ENCODE results near the gene ATP6V0E2.

Gene ATP6V0E2

GRCh38 chr7:149873074-149873969, at the start of gene ATP6V0E2:
Gene ATP6V0E2, plus strand, starts transcription at chr7:149873969. Its CDS starts 97 bp downstream, at chr7:149874066.
- peak; percentile 95 for DNase-seq (ENCODE audit: low read depth)
- peak within 1 kb of the TSS; percentile 79 for H3K4me3 ChIP-seq (ENCODE audit: low read depth, low read length)
- no peak for TF ChIP-seq CTCF (conservative IDR thresholded peaks at IDR 0.05; ENCODE audit: low read depth, low read length)

GRCh38 chr7:149824301-149824741, 49.4 kb upstream of the ATP6V0E2 start:
- no peak overlapping the region for H3K4me3 ChIP-seq (ENCODE audit: low read depth, low read length)
- TF ChIP-seq CTCF (conservative IDR thresholded peaks at IDR 0.05; ENCODE audit: low read depth, low read length): no peak
- DNase-seq (ENCODE audit: low read depth): no peak

- DNase-seq (ENCODE audit: low read depth): no peak
- no peak overlapping the region for H3K4me3 ChIP-seq (ENCODE audit: low read depth, low read length)
- no peak for TF ChIP-seq CTCF (conservative IDR thresholded peaks at IDR 0.05; ENCODE audit: low read depth, low read length)
Measured at GRCh38 chr7:149824748-149825566, 48.8 kb upstream of the ATP6V0E2 start.

- DNase-seq (ENCODE audit: low read depth): no peak
- no peak for TF ChIP-seq CTCF (conservative IDR thresholded peaks at IDR 0.05; ENCODE audit: low read depth, low read length)
- no peak overlapping the region for H3K4me3 ChIP-seq (ENCODE audit: low read depth, low read length)
Measured at GRCh38 chr7:149825567-149826343, 48.0 kb upstream of the ATP6V0E2 start.

GRCh38 chr7:149826344-149827088, 47.3 kb upstream of the ATP6V0E2 start:
- no peak overlapping the region for H3K4me3 ChIP-seq (ENCODE audit: low read depth, low read length)
- DNase-seq (ENCODE audit: low read depth): no peak
- no peak for TF ChIP-seq CTCF (conservative IDR thresholded peaks at IDR 0.05; ENCODE audit: low read depth, low read length)
